Liver (tissue), 3 donors: Measurements from ENCODE around the gene TMEM248.

Experiments
- CTCF ChIP-seq: fragments of 150-350 bp; IDR thresholded peaks from 2 replicates; pipeline ENCODE4 v1.5.1; 2017; ENCODE audit warnings: improper control_type of control experiment, low read depth, low read length; ENCODE audit not compliant: missing input control
- MAX ChIP-seq: IDR thresholded peaks from 2 replicates; pipeline ENCODE4 v1.6.1; 2016; ENCODE audit warnings: antibody characterized with exemption
- RAD21 ChIP-seq, 2 donors: IDR thresholded peaks; 2 replicates each; pipeline ENCODE4 v1.6.1; 2016; ENCODE audit warnings: antibody characterized with exemption in 2 of 2, mild to moderate bottlenecking in 2 of 2
- REST ChIP-seq: IDR thresholded peaks from 2 replicates; pipeline ENCODE4 v1.6.1; 2016; ENCODE audit warnings: antibody characterized with exemption, mild to moderate bottlenecking
- SP1 ChIP-seq: IDR thresholded peaks from 2 replicates; pipeline ENCODE4 v1.6.1; 2018; ENCODE audit warnings: antibody characterized with exemption, mild to moderate bottlenecking
- YY1 ChIP-seq: IDR thresholded peaks from 2 replicates; pipeline ENCODE4 v1.6.1; 2016; ENCODE audit warnings: antibody characterized with exemption, mild to moderate bottlenecking
- donor health status: healthy.
- donor health status: healthy.

- TF ChIP-seq CTCF (no peak), SP1 (no peak), YY1 (no peak), MAX (no peak), RAD21 (IDR thresholded peaks at IDR 0.05) (no peak), REST (no peak)
Measured at GRCh38 chr7:66967029-66967428, 46.0 kb downstream of the TMEM248 start.
